Activated T-cell treated with anti-CD3 and anti-CD28 coated beads, Interleukin-2, amount 50 U/mL, for 24 hours (primary cell): ENCODE measurements around the gene LMO1.

Experiments
- DNase-seq: peaks from one replicate; pipeline ENCODE4 v3.0.0-alpha.2; 2020
- H3K27ac Mint-ChIP-seq: 2 replicates; pipeline ENCODE4 v1.8.0; 2020; ENCODE audit warnings: mild to moderate bottlenecking, mixed read lengths
- H3K27me3 Mint-ChIP-seq: 2 replicates; pipeline ENCODE4 v1.8.0; 2020; ENCODE audit warnings: mixed read lengths
- H3K36me3 Mint-ChIP-seq: 2 replicates; pipeline ENCODE4 v1.8.0; 2020; ENCODE audit warnings: low read depth, mixed read lengths
- H3K4me1 Mint-ChIP-seq: 2 replicates; pipeline ENCODE4 v1.8.0; 2020; ENCODE audit warnings: low read depth, mixed read lengths
- H3K4me3 Mint-ChIP-seq: 2 replicates; pipeline ENCODE4 v1.8.0; 2020; ENCODE audit warnings: mild to moderate bottlenecking, moderate library complexity, mixed read lengths
- H3K9me3 Mint-ChIP-seq: 2 replicates; pipeline ENCODE4 v1.8.0; 2020; ENCODE audit warnings: mixed read lengths

LMO1 gene

GRCh38 chr11:8250981-8251615, 12.6 kb downstream of the LMO1 start:
- DNase-seq: no peak
- H3K4me3 Mint-ChIP-seq: no peak overlapping the region
- H3K4me1 Mint-ChIP-seq: no peaks in the 10 kb centered on the region
- no peaks in the 10 kb centered on the region for H3K27me3 Mint-ChIP-seq
- no peak overlapping the region for H3K27ac Mint-ChIP-seq
- no peaks in the 10 kb centered on the region for H3K36me3 Mint-ChIP-seq
- no peaks in the 10 kb centered on the region for H3K9me3 Mint-ChIP-seq

DNA sequence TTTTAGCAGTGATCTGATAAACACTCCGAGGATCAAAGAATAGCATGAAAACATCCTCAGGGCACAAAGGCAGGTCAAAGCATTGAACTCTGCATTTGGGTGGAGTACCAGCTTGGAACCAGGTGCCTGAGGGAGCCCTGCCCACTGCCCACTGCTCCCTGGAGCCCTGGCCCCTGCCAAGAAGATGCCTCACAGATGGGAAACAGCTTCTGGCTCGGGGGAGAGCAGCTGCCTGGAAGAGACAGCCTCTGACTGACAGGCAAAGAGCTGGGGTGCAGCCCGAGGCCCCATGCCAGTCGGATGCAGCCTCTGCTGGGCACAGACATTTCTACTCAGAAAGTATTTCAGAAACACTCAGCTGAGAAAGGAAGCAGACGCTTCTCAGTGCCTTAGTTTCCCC, 13.2 kb downstream of the LMO1 start:
- Mint-ChIP-seq H3K27me3 (peaks cover 2% of the 10 kb centered on the region), H3K36me3 (no peaks in the 10 kb centered on the region), H3K4me1 (no peaks in the 10 kb centered on the region), H3K9me3 (no peaks in the 10 kb centered on the region), H3K4me3 (no peak overlapping the region), H3K27ac (no peak overlapping the region)
- no peak for DNase-seq

DNA sequence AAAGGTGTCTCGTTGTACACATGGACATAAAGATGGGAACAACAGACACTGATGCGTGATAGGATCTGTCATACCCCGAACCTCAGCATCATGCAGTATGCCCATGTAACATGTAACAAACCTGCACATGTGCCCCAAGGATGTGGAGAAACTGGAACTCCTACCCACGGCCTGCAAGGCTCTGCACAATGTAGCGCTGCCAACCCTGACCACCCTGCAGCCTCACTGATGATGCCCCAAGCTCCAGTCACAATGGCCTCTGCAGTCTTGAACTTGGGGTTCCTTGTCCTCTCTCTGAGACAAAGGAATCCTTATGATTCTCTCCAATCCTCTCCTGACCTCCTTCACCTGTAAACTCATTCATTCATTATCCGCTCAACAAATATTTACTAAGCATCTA, 14.2 kb downstream of the LMO1 start:
- no peaks in the 10 kb centered on the region for H3K9me3 Mint-ChIP-seq
- H3K36me3 Mint-ChIP-seq: no peaks in the 10 kb centered on the region
- H3K27ac Mint-ChIP-seq: no peak overlapping the region
- peaks cover 2% of the 10 kb centered on the region for H3K27me3 Mint-ChIP-seq
- no peak overlapping the region for H3K4me3 Mint-ChIP-seq
- no peaks in the 10 kb centered on the region for H3K4me1 Mint-ChIP-seq
- no peak for DNase-seq

DNA sequence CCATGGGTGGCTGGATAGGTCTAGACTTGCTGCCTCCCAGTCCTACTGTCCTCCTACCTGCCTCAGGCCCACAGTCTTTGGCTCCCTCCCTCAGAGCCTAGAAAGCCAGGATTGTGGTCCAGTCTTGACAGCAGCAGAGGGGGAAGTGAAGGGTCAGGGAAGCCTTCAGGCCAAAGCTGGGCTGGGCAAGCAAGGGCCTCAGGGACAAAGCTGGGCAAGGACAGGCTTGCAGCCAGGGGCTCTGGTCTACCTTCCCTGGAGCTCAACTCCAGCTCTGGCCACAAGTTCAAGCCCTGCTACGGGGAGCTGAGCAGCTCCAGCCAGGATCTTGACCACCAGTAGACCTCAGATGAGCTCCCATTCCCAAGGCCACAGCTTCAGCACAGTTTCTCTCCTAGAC, 14.9 kb downstream of the LMO1 start:
- no peak overlapping the region for H3K27ac Mint-ChIP-seq
- no peak for DNase-seq
- no peaks in the 10 kb centered on the region for H3K36me3 Mint-ChIP-seq
- H3K9me3 Mint-ChIP-seq: no peaks in the 10 kb centered on the region
- no peaks in the 10 kb centered on the region for H3K4me1 Mint-ChIP-seq
- no peak overlapping the region for H3K4me3 Mint-ChIP-seq
- H3K27me3 Mint-ChIP-seq: peaks cover 2% of the 10 kb centered on the region

DNA sequence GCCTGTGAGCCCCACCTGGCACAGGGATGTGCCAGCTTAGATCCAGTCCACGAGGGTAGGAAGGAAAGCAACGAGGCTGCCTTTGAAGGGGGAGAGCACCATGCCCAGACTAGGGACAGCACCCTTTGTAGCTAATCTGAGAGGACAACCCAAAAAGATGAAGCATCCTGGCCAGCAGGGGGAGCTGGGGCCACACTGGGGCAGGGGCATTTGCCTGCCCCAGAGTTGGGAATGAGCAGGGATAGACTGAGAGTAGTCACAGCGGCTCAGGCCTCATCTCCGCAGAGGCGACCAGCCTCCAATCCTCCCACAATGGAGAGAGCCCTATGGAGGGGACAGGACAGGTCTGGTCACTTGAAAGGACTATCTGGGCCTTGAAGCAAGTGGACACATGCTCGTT, 16.4 kb downstream of the LMO1 start:
- H3K9me3 Mint-ChIP-seq: no peaks in the 10 kb centered on the region
- H3K27ac Mint-ChIP-seq: no peak overlapping the region
- no peak overlapping the region for H3K4me3 Mint-ChIP-seq
- peaks cover 2% of the 10 kb centered on the region for H3K27me3 Mint-ChIP-seq
- no peaks in the 10 kb centered on the region for H3K4me1 Mint-ChIP-seq
- H3K36me3 Mint-ChIP-seq: no peaks in the 10 kb centered on the region
- DNase-seq: no peak

DNA sequence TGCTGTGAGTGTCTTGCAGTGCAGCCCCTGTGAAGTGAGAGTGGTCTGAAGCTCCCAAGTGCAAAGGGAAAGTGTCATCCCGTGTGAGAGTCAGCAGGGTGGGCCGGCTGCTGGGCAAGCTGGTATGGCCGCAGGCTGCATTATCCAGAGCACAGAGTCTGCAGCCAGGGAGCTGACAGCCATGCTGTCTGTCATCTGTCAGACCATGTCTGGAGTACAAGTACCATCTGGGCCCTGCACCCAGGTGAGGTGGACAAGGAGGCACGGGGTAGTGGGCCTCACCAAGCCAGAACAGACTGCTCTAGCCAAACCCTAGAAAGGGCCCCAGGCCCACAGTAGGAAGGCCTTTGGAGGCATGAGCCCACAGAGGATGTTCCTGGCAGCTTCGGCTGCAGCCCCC, 20.2 kb downstream of the LMO1 start:
- H3K27me3 Mint-ChIP-seq: peaks cover 9% of the 10 kb centered on the region

GRCh38 chr11:8242499-8243280, 21.0 kb downstream of the LMO1 start:
- Mint-ChIP-seq H3K4me1 (no peaks in the 10 kb centered on the region), H3K27me3 (peaks cover 9% of the 10 kb centered on the region), H3K27ac (no peak overlapping the region), H3K4me3 (no peak overlapping the region), H3K9me3 (no peaks in the 10 kb centered on the region), H3K36me3 (no peaks in the 10 kb centered on the region)
- no peak for DNase-seq

More for the DNA sequence above, 20.2 kb downstream of the LMO1 start:
- Mint-ChIP-seq H3K4me3 (no peak overlapping the region), H3K36me3 (no peaks in the 10 kb centered on the region), H3K9me3 (no peaks in the 10 kb centered on the region), H3K27ac (no peak overlapping the region), H3K4me1 (no peaks in the 10 kb centered on the region)
- no peak for DNase-seq

GRCh38 chr11:8242118-8242475, 21.6 kb downstream of the LMO1 start:
- Mint-ChIP-seq H3K4me1 (no peaks in the 10 kb centered on the region), H3K4me3 (no peak overlapping the region), H3K36me3 (no peaks in the 10 kb centered on the region), H3K27me3 (peaks cover 9% of the 10 kb centered on the region), H3K27ac (no peak overlapping the region), H3K9me3 (no peaks in the 10 kb centered on the region)
- no peak for DNase-seq

- H3K36me3 Mint-ChIP-seq: no peaks in the 10 kb centered on the region
- H3K4me3 Mint-ChIP-seq: no peak overlapping the region
- no peak for DNase-seq
- no peaks in the 10 kb centered on the region for H3K9me3 Mint-ChIP-seq
- H3K27ac Mint-ChIP-seq: no peak overlapping the region
- H3K4me1 Mint-ChIP-seq: no peaks in the 10 kb centered on the region
- peaks cover 9% of the 10 kb centered on the region for H3K27me3 Mint-ChIP-seq
These were observed 22.1 kb downstream of the LMO1 start for GRCh38 chr11:8241373-8242117.

DNA sequence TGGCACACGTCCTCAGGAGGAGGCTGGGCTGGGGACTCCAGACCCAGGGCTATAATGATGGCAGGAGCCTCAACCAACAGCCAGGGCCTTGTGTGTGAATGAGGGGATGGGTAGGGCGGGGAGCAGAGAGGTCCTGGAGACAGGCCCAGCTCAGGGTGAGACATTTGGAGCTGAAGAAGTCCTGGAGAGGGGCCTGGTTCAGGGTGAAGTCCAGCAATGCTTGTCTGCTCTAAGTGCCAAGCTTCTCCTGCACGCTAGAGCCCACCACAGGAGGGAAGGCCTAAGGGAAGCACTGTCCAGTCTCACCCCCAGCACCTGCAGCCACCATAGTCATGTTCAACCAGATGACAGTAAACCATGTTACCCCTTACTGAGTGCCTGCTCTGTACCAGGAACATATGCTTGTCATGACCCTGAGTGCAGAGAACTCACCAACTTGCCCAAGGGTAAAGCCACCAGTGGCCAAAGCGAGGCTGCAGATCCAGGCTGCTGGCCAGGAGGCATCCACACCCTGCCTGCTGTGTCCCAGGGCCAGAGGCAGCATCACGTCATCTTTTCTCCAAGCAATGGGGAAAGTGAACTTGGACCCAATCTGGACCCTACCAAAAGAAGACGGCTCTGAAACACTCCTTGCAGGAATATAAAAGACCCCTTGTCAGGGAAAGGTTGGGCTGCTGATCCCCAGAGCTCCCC, 24.0 kb downstream of the LMO1 start:
- Mint-ChIP-seq H3K36me3 (no peaks in the 10 kb centered on the region), H3K27me3 (peaks cover 7% of the 10 kb centered on the region), H3K4me3 (no peak overlapping the region), H3K4me1 (peaks cover 5% of the 10 kb centered on the region), H3K9me3 (no peaks in the 10 kb centered on the region), H3K27ac (no peak overlapping the region)
- DNase-seq: no peak

DNA sequence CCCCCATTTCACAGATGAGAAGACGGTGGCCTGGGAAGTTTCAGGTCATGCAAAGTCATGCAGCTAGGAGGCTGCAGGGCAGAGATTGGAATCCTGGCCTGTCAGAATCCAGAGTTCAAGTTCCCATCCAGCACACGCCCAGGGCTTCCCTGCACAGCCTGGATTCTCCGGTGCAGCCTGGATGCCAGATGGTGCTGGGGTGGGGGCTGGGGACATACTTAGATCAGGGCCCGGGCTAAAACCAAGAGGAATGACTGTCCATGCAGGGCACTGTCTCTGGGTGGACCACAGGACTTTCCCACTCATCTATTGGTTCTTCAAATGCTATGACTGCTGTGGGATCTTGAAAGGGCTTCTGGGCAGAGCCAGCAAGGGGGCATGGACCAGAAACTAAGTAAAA, 24.6 kb downstream of the LMO1 start:
- Mint-ChIP-seq H3K4me3 (no peak overlapping the region), H3K27me3 (peaks cover 7% of the 10 kb centered on the region), H3K9me3 (no peaks in the 10 kb centered on the region), H3K4me1 (peaks cover 7% of the 10 kb centered on the region), H3K36me3 (no peaks in the 10 kb centered on the region), H3K27ac (no peak overlapping the region)
- DNase-seq: no peak

DNA sequence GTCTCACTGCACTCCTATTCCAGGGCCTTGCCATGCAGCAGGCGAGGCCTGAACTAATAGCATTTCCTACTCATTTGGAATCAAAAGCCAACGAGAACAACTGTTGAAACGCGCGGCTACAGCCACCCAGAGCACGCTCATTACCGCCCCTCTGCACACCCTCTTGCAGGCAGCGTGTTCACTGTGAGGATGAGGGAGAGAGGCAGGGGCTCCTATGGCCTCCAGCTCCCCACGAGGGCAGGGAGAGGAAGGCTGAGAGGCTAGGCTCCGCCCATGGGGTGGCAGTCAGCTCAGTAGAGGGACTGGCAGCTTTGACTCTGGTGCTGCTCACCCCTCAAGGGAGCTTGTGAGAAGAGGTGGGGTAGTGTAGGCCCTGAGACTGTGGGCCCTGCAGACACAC, 26.2 kb downstream of the LMO1 start:
- Mint-ChIP-seq H3K4me3 (no peak overlapping the region), H3K27me3 (peaks cover 7% of the 10 kb centered on the region), H3K4me1 (peaks cover 7% of the 10 kb centered on the region), H3K9me3 (no peaks in the 10 kb centered on the region), H3K27ac (no peak overlapping the region), H3K36me3 (no peaks in the 10 kb centered on the region)
- no peak for DNase-seq

DNA sequence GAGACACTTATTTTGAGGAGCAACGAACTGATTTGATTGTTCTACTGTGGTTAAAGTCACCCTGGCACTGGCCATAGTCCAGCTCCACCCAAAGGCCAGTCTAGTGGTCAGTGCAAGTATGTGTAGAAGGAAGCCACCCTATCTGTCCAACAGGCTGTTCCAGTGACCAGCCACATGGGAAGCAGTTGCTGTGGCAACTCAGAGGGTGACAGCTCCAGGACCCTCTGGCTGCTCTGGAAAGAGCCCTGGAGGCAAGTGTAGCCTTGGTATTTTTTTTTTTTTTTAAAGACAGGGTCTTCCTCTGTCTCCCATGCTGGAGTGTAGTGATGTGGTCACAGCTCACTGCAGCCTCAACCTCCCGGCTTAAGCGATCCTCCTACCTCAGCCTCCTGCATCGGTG, 27.8 kb downstream of the LMO1 start:
- H3K4me3 Mint-ChIP-seq: no peak overlapping the region
- H3K36me3 Mint-ChIP-seq: no peaks in the 10 kb centered on the region
- no peak overlapping the region for H3K27ac Mint-ChIP-seq
- peaks cover under 1% of the 10 kb centered on the region for H3K27me3 Mint-ChIP-seq
- H3K9me3 Mint-ChIP-seq: no peaks in the 10 kb centered on the region
- peaks cover 7% of the 10 kb centered on the region for H3K4me1 Mint-ChIP-seq
- DNase-seq: no peak

DNA sequence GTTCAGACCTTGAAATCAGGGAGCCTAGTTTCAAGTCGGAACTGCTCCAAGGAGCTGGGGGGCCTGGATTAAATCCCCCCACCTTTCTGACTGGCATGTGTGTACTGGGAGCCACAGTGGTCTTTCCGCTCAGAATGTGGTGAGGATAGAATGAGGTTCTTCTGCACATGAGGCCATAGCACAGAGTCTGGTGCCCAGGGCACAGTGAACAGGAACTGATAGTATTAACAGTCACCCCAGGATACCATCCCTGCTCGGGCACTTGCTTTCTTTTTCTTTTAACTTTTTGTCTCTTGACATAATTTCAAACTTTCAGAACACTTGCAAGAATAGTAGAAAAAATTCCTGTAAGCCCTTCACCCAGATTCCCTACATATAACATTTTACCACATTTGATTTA, 28.8 kb downstream of the LMO1 start:
- Mint-ChIP-seq H3K4me1 (peaks cover 7% of the 10 kb centered on the region), H3K36me3 (no peaks in the 10 kb centered on the region), H3K27me3 (no peaks in the 10 kb centered on the region), H3K4me3 (no peak overlapping the region), H3K27ac (no peak overlapping the region), H3K9me3 (no peaks in the 10 kb centered on the region)
- DNase-seq: no peak

DNA sequence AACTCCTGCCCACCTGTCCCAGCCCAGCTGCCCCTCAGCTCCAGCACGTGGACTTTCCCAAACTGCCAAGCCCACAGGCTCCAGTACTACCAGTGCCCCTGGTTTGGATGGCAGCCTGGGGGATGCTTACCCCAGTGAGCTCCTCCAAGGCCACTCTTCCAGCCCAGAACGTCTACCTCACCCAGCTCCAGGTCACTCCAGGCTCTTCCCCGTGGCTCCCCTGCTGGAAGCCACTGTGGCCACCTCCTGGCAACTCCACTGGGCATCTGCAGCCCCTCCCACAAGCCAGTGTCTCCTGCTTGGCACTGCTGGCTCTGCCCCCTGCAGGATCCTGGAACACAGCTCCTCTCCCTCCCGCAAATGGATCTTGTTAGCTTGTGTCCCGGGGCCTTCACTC, 29.3 kb downstream of the LMO1 start:
- Mint-ChIP-seq H3K4me1 (peaks cover 7% of the 10 kb centered on the region), H3K36me3 (no peaks in the 10 kb centered on the region), H3K27ac (no peak overlapping the region), H3K4me3 (no peak overlapping the region), H3K27me3 (no peaks in the 10 kb centered on the region), H3K9me3 (no peaks in the 10 kb centered on the region)
- DNase-seq: no peak
